Endothelial cell of umbilical vein (primary cell): ENCODE measurements around the gene ME3. TPM values are rescaled to one million over a fixed set of nuclear protein-coding genes. Genes with fewer than 3 reads are reported as not detected.

ENCODE experiments used
- BruUV-seq: library from RNA; stranded (reverse); fragments of 400-500 nt; replicated peaks from 2 replicates; lab custom pipeline; 2021; lab: Mats Ljungman, UMichigan
- CTCF ChIA-PET: fragments of 300-600, 350-600 bp; sonication (Branson Sonifier 250); formaldehyde crosslinking; loops from one replicate; lab custom pipeline; 2021; ENCODE audit warnings: antibody characterized with exemption, inconsistent platforms; lab: Charles Lee
- POLR2A ChIA-PET: fragments of 300-600, 350-600 bp; sonication (Branson Sonifier 250); formaldehyde crosslinking; loops from one replicate; lab custom pipeline; 2021; ENCODE audit warnings: antibody characterized with exemption, inconsistent platforms; lab: Charles Lee
- DNase-seq: peaks from one replicate; pipeline ENCODE4 v3.0.0-alpha.2; 2011; ENCODE audit warnings: low read depth, low spot score
- FAIRE-seq: peaks from 2 replicates; lab custom pipeline; 2011; peaks lifted over from hg19 to GRCh38; lab: Jason Lieb, UNC
- H2AFZ ChIP-seq: 2 replicates; pipeline ENCODE4 v1.6.0; 2012; ENCODE audit warnings: low read depth, low read length, control low read depth, inconsistent platforms
- H3K27ac ChIP-seq: 2 replicates; pipeline ENCODE4 v1.5.1; 2011; ENCODE audit warnings: low read depth, mild to moderate bottlenecking, control low read depth, low read length, moderate library complexity; ENCODE audit not compliant: insufficient read depth
- H3K27me3 ChIP-seq, 2 experiments: 2 replicates each; pipeline versions ENCODE4 v1.6.0 to v1.6.1; 2011; ENCODE audit warnings: low read length in 2 of 2, mixed read lengths in 1 of 2; ENCODE audit not compliant: control insufficient read depth in 2 of 2, insufficient read depth in 2 of 2
- H3K36me3 ChIP-seq, 2 experiments: 2 replicates in 1 of 2; 3 replicates in 1 of 2; pipeline ENCODE4 v1.5.1; 2011; ENCODE audit warnings: low read length in 2 of 2, mild to moderate bottlenecking in 1 of 2, moderate library complexity in 1 of 2; ENCODE audit not compliant: control insufficient read depth in 2 of 2, insufficient read depth in 2 of 2; ENCODE audit errors: extremely low read depth in 1 of 2
- H3K4me1 ChIP-seq: 3 replicates; pipeline ENCODE4 v1.5.1; 2011; ENCODE audit warnings: mild to moderate bottlenecking, low read length; ENCODE audit not compliant: control insufficient read depth, insufficient read depth; ENCODE audit errors: extremely low read depth
- H3K4me2 ChIP-seq: 2 replicates; pipeline ENCODE4 v1.6.1; 2011; ENCODE audit warnings: low read length, control low read depth, mixed read lengths; ENCODE audit not compliant: insufficient read depth
- H3K4me3 ChIP-seq, 3 experiments: fragments of 200-600 bp in 1 of 3; sonication (generic), shearing (Covaris generic) in 1 of 3; replicated peaks in 1 of 3; 2 replicates each; pipeline ENCODE4 v1.5.1; 2011 to 2016; ENCODE audit warnings: control low read depth in 3 of 3, low read length in 3 of 3, mild to moderate bottlenecking in 2 of 3, inconsistent platforms in 1 of 3, low read depth in 1 of 3, moderate library complexity in 1 of 3; ENCODE audit not compliant: insufficient read depth in 1 of 3
- H3K79me2 ChIP-seq: 2 replicates; pipeline ENCODE4 v1.6.0; 2012; ENCODE audit warnings: low read length, inconsistent platforms; ENCODE audit not compliant: control insufficient read depth, insufficient read depth
- H3K9ac ChIP-seq: replicated peaks from 2 replicates; pipeline ENCODE3; 2011; ENCODE audit warnings: low read length, control low read depth; ENCODE audit not compliant: insufficient read depth; ENCODE audit errors: extremely low read depth
- H3K9me1 ChIP-seq: replicated peaks from 3 replicates; pipeline ENCODE4 v1.6.0; 2011; ENCODE audit warnings: mild to moderate bottlenecking, low read length; ENCODE audit not compliant: control insufficient read depth, insufficient read depth; ENCODE audit errors: extremely low read depth
- H3K9me3 ChIP-seq: replicated peaks from 2 replicates; pipeline ENCODE4 v1.5.1; 2012; ENCODE audit warnings: low read length, inconsistent platforms; ENCODE audit not compliant: control insufficient read depth, insufficient read depth
- H4K20me1 ChIP-seq: replicated peaks from 2 replicates; pipeline ENCODE3; 2011; ENCODE audit warnings: mild to moderate bottlenecking, low read length; ENCODE audit not compliant: control insufficient read depth, insufficient read depth; ENCODE audit errors: extremely low read depth
- EZH2 ChIP-seq: IDR thresholded peaks from 2 replicates; pipeline ENCODE4 v1.6.1; 2012; ENCODE audit warnings: borderline replicate concordance, low read depth, mild to moderate bottlenecking, moderate library complexity, low read length, inconsistent platforms; ENCODE audit not compliant: severe bottlenecking
- FOS ChIP-seq: IDR thresholded peaks from 2 replicates; pipeline ENCODE4 v1.6.1; 2011; ENCODE audit warnings: mild to moderate bottlenecking, low read length, moderate library complexity, borderline replicate concordance; ENCODE audit not compliant: insufficient read depth
- GATA2 ChIP-seq: IDR thresholded peaks from 2 replicates; pipeline ENCODE4 v1.7.0; 2011; ENCODE audit warnings: low read depth, mild to moderate bottlenecking, moderate library complexity, mixed read lengths, low read length; ENCODE audit not compliant: insufficient read length, insufficient read depth
- JUN ChIP-seq: IDR thresholded peaks from 2 replicates; pipeline ENCODE4 v1.6.1; 2011; ENCODE audit warnings: borderline replicate concordance, low read depth; ENCODE audit not compliant: insufficient read length, insufficient read depth
- MYC ChIP-seq: IDR thresholded peaks from one replicate; pipeline ENCODE4 v1.6.1; 2011; ENCODE audit warnings: mild to moderate bottlenecking, low read depth, low read length
- POLR2A ChIP-seq: IDR thresholded peaks from 2 replicates; pipeline ENCODE4 v1.6.1; 2012; ENCODE audit warnings: low read depth, mild to moderate bottlenecking, control low read depth, low read length
- POLR2AphosphoS5 ChIP-seq: IDR thresholded peaks from 2 replicates; pipeline ENCODE4 v1.6.1; 2012; ENCODE audit warnings: low read depth, mild to moderate bottlenecking, control low read depth, low read length, moderate library complexity; ENCODE audit not compliant: insufficient read depth
- dilution Hi-C: fragments of 300-500 bp; cut with MboI; formaldehyde crosslinking; loops from one replicate; pipeline ENCODE4 v1.15.0; 2019; ENCODE audit warnings: low sequenced_read_pairs; ENCODE audit not compliant: extremely low pct_ligation_motif_present
- intact Hi-C: fragments of 100-400 bp; cut with micrococcal nuclease; formaldehyde crosslinking; loops from one replicate; pipeline ENCODE4 v1.10.0; 2022
- polyA plus RNA-seq, 4 experiments: library from polyadenylated mRNA; depleted of rRNA in 3 of 4; stranded (reverse) in 3 of 4; unstranded in 1 of 4; fragments of >200 nt; gene quantifications; 2 replicates each; pipeline versions ENCODE4 v1.2.1 to v1.2.3, GENCODE V29; 2011 to 2012; ENCODE audit warnings: missing spikeins in 1 of 4
- total RNA-seq: library from RNA; stranded (reverse); gene quantifications from 2 replicates; pipeline ENCODE4 v1.2.3, GENCODE V29; 2021
- TF ChIP-seq, protein P1 (sequence below): IDR thresholded peaks from 2 replicates; pipeline ENCODE4 v1.6.1; 2011; ENCODE audit not compliant: insufficient read depth, insufficient read length
- TF ChIP-seq, protein P2 (sequence below), 2 donors: IDR thresholded peaks; 1 replicate in 1 of 2; 2 replicates in 1 of 2; pipeline ENCODE4 v1.5.1; 2011; ENCODE audit warnings: low read length in 2 of 2, mild to moderate bottlenecking in 2 of 2, moderate library complexity in 2 of 2, control low read depth in 1 of 2, inconsistent platforms in 1 of 2, low read depth in 1 of 2; ENCODE audit not compliant: insufficient read depth in 1 of 2; ENCODE audit errors: extremely low read depth in 1 of 2

ME3 gene
- total and polyA plus RNA-seq, 2 donors (not counting 3 experiments of a cell fraction or from before 2014, with no cell fraction given) = 26.9 to 30.4 TPM

DNA sequence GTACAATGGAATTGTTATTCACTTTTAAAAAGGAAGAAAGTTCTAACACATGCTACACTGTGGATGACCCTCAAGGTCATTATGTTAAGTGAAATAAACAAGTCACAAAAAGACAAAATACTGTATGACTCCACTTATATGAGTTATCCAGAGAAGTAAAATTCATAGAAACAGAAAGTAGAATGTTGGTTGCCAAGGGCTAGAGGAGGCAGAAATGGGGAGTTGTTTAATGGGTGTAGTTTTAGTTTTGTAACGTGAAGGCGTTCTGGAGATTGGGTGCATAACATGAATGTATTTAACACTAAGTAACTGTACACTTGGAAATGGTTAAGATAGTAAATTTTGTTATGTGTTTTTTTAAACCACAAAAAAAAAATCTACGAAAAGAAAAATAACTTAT lies 253.9 kb downstream of the ME3 start:
- H3K79me2 ChIP-seq = no peaks in the 10 kb centered on the region
- POLR2A ChIA-PET = no interaction called here
- H3K4me1 ChIP-seq = no peaks in the 10 kb centered on the region
- no peaks in the 10 kb centered on the region for H3K9me3 ChIP-seq
- CTCF ChIA-PET = interaction anchor here (0.8 to 3.3 kb wide), 9 partner anchors 11 to 564 kb away, joined by 3 to 97 read pairs (median 4); partner anchors contain the start of genes CCDC83 and HIKESHI
- no peak overlapping the region for H3K27ac ChIP-seq
- BruUV-seq = no TSS peak
- DNase-seq = no peak
- H3K9ac ChIP-seq = no peak overlapping the region
- H3K27me3 ChIP-seq = no peaks in the 10 kb centered on the region
- intact Hi-C loops (loop anchor here (5.0 to 10.0 kb wide), 2 partner anchors 121 to 564 kb away; partner anchors contain the start of gene CCDC83), dilution Hi-C loops (no loop called here)
- H3K9me1 ChIP-seq = no peaks in the 10 kb centered on the region
- no peak for FAIRE-seq
- no peaks in the 10 kb centered on the region for H3K36me3 ChIP-seq
- no peak overlapping the region for H3K4me3 ChIP-seq
- TF ChIP-seq, protein P1, sequence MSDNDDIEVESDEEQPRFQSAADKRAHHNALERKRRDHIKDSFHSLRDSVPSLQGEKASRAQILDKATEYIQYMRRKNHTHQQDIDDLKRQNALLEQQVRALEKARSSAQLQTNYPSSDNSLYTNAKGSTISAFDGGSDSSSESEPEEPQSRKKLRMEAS = no peak
- TF ChIP-seq JUN = no peak
- no peak for TF ChIP-seq EZH2
- TF ChIP-seq FOS = no peak
- TF ChIP-seq MYC = no peak
- no peak for TF ChIP-seq GATA2
- TF ChIP-seq, protein P2, sequence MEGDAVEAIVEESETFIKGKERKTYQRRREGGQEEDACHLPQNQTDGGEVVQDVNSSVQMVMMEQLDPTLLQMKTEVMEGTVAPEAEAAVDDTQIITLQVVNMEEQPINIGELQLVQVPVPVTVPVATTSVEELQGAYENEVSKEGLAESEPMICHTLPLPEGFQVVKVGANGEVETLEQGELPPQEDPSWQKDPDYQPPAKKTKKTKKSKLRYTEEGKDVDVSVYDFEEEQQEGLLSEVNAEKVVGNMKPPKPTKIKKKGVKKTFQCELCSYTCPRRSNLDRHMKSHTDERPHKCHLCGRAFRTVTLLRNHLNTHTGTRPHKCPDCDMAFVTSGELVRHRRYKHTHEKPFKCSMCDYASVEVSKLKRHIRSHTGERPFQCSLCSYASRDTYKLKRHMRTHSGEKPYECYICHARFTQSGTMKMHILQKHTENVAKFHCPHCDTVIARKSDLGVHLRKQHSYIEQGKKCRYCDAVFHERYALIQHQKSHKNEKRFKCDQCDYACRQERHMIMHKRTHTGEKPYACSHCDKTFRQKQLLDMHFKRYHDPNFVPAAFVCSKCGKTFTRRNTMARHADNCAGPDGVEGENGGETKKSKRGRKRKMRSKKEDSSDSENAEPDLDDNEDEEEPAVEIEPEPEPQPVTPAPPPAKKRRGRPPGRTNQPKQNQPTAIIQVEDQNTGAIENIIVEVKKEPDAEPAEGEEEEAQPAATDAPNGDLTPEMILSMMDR (IDR thresholded peaks at IDR 0.05; ENCODE audit: extremely low read depth in 1 of 2, insufficient read depth in 1 of 2, low read depth in 1 of 2, low read length in 2 of 2) = no peak
- no peak for TF ChIP-seq POLR2A
- TF ChIP-seq POLR2AphosphoS5 = no peak
- no peak overlapping the region for H3K4me2 ChIP-seq
- H4K20me1 ChIP-seq = no peaks in the 10 kb centered on the region
- H2AFZ ChIP-seq = no peak overlapping the region
